Measurements from ENCODE around the gene RBFOX1.

- TF ChIP-seq RAD51 (IDR thresholded peaks at IDR 0.05): no peak
- TF ChIP-seq, protein P1, sequence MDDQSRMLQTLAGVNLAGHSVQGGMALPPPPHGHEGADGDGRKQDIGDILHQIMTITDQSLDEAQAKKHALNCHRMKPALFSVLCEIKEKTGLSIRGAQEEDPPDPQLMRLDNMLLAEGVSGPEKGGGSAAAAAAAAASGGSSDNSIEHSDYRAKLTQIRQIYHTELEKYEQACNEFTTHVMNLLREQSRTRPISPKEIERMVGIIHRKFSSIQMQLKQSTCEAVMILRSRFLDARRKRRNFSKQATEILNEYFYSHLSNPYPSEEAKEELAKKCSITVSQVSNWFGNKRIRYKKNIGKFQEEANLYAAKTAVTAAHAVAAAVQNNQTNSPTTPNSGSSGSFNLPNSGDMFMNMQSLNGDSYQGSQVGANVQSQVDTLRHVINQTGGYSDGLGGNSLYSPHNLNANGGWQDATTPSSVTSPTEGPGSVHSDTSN (IDR thresholded peaks at IDR 0.05; ENCODE audit: insufficient replicate concordance, low read depth, low read length): no peak
- TF ChIP-seq, protein P2, sequence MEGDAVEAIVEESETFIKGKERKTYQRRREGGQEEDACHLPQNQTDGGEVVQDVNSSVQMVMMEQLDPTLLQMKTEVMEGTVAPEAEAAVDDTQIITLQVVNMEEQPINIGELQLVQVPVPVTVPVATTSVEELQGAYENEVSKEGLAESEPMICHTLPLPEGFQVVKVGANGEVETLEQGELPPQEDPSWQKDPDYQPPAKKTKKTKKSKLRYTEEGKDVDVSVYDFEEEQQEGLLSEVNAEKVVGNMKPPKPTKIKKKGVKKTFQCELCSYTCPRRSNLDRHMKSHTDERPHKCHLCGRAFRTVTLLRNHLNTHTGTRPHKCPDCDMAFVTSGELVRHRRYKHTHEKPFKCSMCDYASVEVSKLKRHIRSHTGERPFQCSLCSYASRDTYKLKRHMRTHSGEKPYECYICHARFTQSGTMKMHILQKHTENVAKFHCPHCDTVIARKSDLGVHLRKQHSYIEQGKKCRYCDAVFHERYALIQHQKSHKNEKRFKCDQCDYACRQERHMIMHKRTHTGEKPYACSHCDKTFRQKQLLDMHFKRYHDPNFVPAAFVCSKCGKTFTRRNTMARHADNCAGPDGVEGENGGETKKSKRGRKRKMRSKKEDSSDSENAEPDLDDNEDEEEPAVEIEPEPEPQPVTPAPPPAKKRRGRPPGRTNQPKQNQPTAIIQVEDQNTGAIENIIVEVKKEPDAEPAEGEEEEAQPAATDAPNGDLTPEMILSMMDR (IDR thresholded peaks at IDR 0.05 in 2 of 3, conservative IDR thresholded peaks at IDR 0.05 in 1 of 3; ENCODE audit: control insufficient read depth in 2 of 3, extremely low read depth in 1 of 3, insufficient read depth in 1 of 3, low read depth in 3 of 3, low read length in 3 of 3): no peak
- TF ChIP-seq MYB (IDR thresholded peaks at IDR 0.05; ENCODE audit: borderline replicate concordance, low read depth, low read length): no peak
- no peak for TF ChIP-seq RFX5 (IDR thresholded peaks at IDR 0.05; ENCODE audit: low read depth, low read length)
- no peak for TF ChIP-seq POLR2A (IDR thresholded peaks at IDR 0.05; ENCODE audit: low read depth, low read length)
- no peak for TF ChIP-seq MXI1 (IDR thresholded peaks at IDR 0.05; ENCODE audit: low read depth, low read length)
- TF ChIP-seq, protein P3, sequence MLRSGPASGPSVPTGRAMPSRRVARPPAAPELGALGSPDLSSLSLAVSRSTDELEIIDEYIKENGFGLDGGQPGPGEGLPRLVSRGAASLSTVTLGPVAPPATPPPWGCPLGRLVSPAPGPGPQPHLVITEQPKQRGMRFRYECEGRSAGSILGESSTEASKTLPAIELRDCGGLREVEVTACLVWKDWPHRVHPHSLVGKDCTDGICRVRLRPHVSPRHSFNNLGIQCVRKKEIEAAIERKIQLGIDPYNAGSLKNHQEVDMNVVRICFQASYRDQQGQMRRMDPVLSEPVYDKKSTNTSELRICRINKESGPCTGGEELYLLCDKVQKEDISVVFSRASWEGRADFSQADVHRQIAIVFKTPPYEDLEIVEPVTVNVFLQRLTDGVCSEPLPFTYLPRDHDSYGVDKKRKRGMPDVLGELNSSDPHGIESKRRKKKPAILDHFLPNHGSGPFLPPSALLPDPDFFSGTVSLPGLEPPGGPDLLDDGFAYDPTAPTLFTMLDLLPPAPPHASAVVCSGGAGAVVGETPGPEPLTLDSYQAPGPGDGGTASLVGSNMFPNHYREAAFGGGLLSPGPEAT (IDR thresholded peaks at IDR 0.05; ENCODE audit: low read depth): no peak
- TF ChIP-seq SREBF1 (IDR thresholded peaks at IDR 0.05; ENCODE audit: low read length): no peak
- no peak for TF ChIP-seq EP300 (IDR thresholded peaks at IDR 0.05; ENCODE audit: borderline replicate concordance in 1 of 2, control insufficient read depth in 1 of 2, low read depth in 2 of 2, low read length in 2 of 2)
Observed at GRCh38 chr16:7423434-7424044, 90.9 kb downstream of the RBFOX1 start.

Data from GM12878 (cell line).